Middle frontal gyrus (tissue), 1 donor: Measurements from ENCODE around the gene UNKL.

Experiments
- DNase-seq: peaks from one replicate; pipeline ENCODE4 v3.0.0-alpha.2; 2015; ENCODE audit warnings: low spot score; ENCODE audit errors: extremely low spot score

UNKL gene

DNA sequence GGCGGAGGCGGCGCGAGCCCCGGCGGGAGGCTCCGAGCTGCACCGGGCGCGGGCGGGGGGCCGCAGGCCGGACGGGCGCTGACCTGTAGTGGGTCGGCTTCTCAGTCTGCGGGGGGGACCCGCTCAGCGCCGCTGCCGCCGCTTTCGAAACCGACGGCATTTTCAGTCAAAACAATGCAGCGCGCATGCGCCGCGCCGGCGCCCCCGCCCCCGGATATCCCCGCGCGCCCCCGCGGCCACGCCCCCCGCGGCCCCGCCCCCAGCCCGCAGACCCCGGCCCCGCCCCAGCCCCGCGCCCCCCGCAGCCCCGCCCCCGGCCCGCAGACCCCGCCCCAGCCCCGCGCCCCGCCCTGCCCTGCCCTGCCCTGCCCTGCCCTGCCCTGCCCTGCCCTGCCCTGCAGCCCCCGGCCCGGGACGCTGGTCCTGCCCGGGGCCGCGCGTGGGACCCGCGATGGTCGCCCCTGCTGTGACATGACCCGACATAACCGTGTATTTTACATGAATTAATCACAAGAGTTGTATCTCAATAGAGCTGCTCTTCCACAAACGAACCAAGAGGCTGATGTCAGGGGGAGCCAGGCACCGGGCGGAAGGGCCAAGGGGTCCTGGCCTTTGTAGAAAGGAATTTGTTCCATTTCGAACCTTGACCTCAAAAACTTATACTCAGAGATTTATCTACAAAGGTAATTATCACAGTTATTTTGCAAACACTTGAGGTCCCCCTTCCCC, at the start of gene UNKL:
TSS of gene UNKL (minus strand) at position 173 of the 729 bp plus-strand sequence. CDS start at position 160, 13 bp downstream.
- DNase-seq, result no peak

GRCh38 chr16:1461146-1461545, 46.6 kb upstream of the UNKL start:
- no peak for DNase-seq

GRCh38 chr16:1460602-1461138, 46.2 kb upstream of the UNKL start:
- no peak for DNase-seq

- no peak for DNase-seq
These were observed 45.5 kb upstream of the UNKL start for GRCh38 chr16:1459967-1460366.

DNA sequence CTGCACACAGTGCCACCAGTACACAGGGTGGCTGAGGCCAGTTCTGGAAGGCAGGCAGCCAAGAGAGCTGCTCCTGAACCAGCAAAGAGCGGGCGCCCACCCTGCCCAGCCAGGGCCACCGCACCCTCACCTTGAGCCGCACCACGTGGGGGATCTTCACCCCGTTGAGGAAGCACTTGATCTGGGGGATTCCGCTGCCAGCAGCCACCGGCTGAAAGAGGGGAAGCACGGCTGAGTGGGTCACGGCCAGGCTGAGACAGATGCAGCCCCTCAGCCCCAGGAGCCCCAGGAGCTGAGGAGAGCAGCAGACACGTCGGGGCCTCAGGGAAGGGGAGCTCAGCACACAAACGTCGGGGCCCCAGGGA, 44.5 kb upstream of the UNKL start:
- no peak for DNase-seq

DNA sequence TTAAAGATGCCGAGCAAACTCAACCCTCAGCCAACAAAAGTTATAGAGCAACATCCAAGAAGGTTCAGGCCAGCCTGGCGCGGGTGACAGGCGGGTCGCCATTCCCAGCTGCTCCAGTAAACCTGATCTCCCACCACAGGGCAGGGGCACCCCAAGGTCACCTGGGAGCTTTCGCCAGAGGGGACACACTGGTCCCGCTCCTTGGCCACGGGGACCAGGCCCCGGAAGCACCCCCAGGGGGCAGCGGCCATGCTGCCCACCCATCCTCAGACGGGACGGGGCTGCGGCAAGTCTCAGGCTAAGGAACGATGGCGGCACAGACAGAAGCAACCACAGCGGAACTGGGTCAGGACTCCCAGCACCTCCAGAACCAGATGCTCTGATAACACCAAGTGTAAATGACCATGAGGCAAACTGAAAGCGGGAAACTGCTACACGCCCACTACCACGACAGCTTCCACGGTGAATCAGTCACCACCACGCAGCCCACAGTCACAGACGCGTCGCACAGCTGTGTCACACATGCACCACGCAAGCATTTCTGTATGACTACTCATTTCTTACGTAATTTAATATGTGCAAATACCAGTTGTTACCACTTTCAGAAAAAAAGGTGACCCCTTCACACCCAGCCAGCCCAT, 44.0 kb upstream of the UNKL start:
- no peak for DNase-seq

DNA sequence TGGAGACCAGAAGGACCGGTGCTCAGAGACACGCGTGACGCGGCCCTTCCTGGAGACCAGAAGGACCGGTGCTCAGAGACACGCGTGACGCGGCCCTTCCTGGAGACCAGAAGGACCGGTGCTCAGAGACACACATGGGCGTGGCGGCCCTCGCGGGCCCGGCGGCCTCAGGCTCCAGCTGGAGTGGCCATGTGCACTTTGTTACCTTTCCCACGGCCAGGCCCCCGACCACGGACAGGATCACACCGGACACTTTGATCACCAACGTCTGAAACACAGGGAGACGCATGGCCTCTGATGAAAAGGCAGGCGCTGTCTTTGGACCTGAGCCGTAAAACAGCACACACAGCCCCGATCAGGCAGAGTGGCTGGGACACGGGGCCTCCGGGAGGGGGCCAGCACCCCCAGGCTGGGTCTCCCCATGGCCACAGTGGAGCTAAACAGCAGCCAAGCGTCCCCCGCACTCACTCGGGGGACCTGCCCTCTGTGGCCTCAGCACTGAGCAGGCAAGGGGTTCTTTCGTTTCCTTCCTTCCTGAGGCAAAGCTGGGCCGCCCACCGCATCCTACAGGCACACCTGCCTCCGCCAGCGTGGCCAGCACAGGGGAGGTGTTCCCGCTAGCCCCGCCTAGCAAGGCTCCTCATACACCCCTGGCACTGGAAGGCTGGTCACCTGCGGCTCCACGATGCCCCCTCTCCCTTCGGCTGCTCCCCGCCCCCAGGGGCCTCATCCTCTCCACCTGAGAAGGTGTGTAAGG, 43.2 kb upstream of the UNKL start:
- no peak for DNase-seq

GRCh38 chr16:1456951-1457350, 42.4 kb upstream of the UNKL start:
- DNase-seq, result no peak

DNA sequence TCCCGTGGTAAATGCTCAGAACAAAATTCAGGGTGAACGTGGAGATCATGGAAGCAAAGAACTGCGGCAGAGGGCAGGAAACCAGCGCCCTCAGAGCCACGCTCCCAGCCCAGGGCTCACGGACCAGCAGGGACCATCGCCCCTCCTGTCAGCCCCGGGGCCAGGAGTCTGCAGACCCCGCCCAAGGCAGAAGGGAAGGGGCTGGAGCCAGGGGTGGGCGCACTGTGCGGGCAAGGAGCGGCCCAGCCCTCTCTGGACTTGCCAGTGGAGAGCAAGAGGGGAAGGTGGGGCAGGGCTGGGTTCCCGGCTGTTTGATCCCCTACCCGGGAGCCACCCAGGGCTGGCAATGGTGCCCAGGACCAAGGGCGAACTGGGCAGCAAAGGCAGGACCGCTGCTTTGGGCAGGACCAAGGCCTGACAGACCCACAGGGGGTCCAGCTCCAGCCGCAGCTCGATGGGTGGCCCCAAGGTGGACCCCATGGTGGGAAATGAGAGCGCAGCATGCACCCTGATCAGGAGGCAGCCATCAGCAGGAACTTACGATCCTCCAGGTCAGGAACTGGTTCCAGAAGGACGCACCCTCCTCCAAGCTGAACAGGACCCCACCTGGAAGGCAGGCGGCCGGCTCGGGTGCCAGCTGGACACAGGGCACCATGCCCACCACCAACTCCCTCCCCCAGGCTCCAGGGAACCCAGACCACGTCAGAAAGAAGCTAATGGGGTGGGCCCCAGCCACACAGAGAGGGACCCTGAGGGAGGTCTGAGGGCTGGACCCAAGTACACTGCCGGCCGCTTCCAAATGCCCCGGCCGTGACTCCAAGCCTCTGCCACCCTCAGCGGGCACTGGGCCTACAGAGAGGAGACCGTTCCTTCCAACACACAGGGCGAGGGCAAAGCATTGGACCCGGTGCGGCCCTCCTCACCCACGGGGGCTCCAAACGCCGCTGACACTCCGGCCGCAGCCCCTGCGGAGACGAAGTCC, 41.0 kb upstream of the UNKL start:
- no peak for DNase-seq

GRCh38 chr16:1454561-1454960, 40.1 kb upstream of the UNKL start:
- no peak for DNase-seq

DNA sequence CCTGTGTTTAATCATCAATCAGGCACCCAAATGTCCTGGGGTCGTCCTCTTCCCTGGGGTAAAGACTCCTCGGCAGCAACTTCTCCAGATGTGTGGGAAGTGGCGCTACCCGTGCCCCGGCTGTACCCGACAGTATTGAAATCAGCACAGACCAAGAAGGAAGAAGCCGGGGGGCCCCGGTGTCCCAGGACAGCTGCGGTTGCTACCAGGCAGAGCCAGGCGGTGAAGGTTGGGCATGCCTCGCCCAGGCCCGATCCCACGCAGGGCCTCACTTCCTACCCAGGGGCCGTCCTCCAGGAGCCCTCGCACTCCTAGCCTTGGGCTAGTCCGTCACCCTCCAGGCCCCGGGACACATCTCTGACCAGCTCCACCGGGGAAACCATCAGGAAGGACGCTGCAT, 38.8 kb upstream of the UNKL start:
- DNase-seq, result no peak

DNA sequence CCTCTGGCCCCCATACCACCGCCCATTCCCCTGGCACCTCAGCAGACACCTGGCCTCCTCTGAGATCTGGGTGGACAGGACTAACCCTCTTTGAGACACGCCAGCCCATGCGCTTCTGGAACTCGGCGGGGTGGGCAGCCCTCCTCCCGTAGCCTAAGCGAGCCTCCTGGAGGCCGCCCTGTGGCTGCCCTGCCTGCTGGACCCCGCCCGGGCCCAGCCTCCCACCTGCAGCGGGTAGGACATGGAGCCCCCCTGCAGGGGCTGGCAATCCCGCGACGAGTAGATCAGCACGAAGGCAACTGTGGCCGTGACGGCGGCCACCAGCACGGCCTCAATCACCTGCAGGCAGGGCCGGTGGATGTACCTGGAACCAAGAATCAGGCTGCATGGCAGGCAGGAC, 38.0 kb upstream of the UNKL start:
- no peak for DNase-seq

GRCh38 chr16:1451702-1452392, 37.3 kb upstream of the UNKL start:
- DNase-seq, result no peak

- no peak for DNase-seq
These were observed 36.3 kb upstream of the UNKL start for GRCh38 chr16:1450841-1451240.

GRCh38 chr16:1450218-1450617, 35.7 kb upstream of the UNKL start:
- DNase-seq, result peak; percentile 3

DNA sequence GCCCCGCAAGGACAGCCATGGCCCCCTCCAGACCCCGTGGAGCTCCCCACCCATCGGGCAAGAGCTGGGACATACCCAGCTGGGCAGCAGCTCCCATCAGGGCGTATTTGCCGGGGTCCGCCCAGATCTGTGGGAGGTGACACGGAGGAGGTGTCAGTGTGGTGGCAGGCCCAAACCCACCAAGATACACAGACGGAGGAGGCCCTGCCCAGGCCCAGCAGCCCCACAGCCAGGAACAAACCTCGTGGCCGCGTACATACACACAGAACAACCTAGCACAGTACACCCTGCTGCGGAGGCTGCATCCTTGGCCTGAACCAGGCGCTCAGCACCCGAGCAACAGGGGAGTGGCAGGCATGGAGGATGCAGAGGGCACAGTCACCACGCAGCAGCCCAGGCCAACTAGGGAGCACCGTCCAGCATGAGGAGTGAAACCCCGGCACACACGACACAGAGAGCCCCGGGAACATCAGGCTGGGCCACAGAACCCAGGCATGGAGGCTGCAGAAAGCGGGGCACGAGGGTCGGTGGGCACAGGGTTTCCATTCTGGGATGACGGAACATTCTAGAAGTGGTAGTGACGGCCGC, 34.8 kb upstream of the UNKL start:
- DNase-seq, result no peak

DNA sequence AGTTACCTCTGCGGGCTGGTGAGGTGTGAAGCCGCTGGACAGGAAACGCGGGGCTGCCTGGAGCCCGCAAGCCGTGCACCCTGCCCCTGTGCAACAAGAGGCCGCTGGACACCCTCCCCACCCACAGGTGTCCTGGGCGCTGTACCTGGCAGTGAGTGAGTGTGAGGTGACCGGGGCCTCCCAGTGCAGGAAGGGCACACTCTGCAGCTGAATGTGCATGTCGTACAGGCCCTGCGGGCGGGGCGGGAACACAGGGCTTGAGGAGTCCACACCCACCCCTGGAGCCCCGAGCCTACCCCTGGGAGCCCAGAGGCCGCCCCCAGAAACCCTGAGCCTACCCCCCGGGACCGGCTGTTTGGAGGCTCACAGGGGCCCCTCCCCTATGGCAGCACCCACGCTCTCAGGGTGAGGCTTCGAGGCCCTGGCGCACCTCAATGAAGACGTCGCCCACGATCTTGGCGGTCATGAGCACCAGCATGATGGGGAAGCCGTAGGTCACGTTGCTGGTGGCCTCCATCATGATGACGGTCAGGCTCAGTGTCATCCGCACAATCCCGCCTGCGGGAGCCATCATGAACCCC, 34.1 kb upstream of the UNKL start:
- DNase-seq, result no peak

GRCh38 chr16:1447965-1448364, 33.5 kb upstream of the UNKL start:
- DNase-seq, result no peak

GRCh38 chr16:1446296-1447080, 32.0 kb upstream of the UNKL start:
- no peak for DNase-seq
